HCEC 1CT (cell line): ENCODE measurements around the gene KRT8.
"Not testable (repeated sequence)": the region's sequence is repeated elsewhere in the genome, so short reads cannot be mapped to it uniquely, and the experiment has no call there.

Experiments used
- DNase-seq: peaks from one replicate; pipeline ENCODE4 v3.0.0-alpha.2; 2017

The KRT8 gene

GRCh38 chr12:52901715-52902541 is 2.9 kb downstream of the KRT8 start:
- no peak for DNase-seq

GRCh38 chr12:52900896-52901714 is 3.8 kb downstream of the KRT8 start:
- DNase-seq: no peak

- no peak for DNase-seq
Measured at GRCh38 chr12:52900166-52900895, 4.5 kb downstream of the KRT8 start.

GRCh38 chr12:52899338-52900035 is 5.4 kb downstream of the KRT8 start:
- DNase-seq: no peak

- no peak for DNase-seq
Measured at GRCh38 chr12:52896190-52897100, 8.4 kb downstream of the KRT8 start.

GRCh38 chr12:52895726-52896189 is 9.1 kb downstream of the KRT8 start:
- DNase-seq: no peak

- no peak for DNase-seq
Measured at GRCh38 chr12:52892974-52893373, 11.9 kb downstream of the KRT8 start.

GRCh38 chr12:52892207-52892852 is 12.5 kb downstream of the KRT8 start:
- no peak for DNase-seq

GRCh38 chr12:52891044-52891443 is 13.8 kb downstream of the KRT8 start:
- DNase-seq: no peak

GRCh38 chr12:52890417-52890816 is 14.5 kb downstream of the KRT8 start:
- no peak for DNase-seq

GRCh38 chr12:52884526-52885293 is 20.2 kb downstream of the KRT8 start:
- DNase-seq: peak; percentile 48

GRCh38 chr12:52880499-52880898 is 24.4 kb downstream of the KRT8 start:
- DNase-seq: not testable (repeated sequence)

- DNase-seq: peak; percentile 76
Measured at GRCh38 chr12:52879394-52880351, 25.2 kb downstream of the KRT8 start.

GRCh38 chr12:52878507-52879393 is 26.1 kb downstream of the KRT8 start:
- DNase-seq: no peak

- DNase-seq: no peak
Measured at GRCh38 chr12:52877242-52877641, 27.6 kb downstream of the KRT8 start.

GRCh38 chr12:52876372-52876771 is 28.5 kb downstream of the KRT8 start:
- no peak for DNase-seq

GRCh38 chr12:52874573-52875435 is 30.1 kb downstream of the KRT8 start:
- DNase-seq: no peak
